ENCODE results near the gene TENM3. TPM values are rescaled to one million over a fixed set of nuclear protein-coding genes. Genes with fewer than 3 reads are reported as not detected.

The TENM3 gene
- total and polyA plus RNA-seq, 9 donors: 11.0 to 32.9 (median 23.2) TPM

DNA sequence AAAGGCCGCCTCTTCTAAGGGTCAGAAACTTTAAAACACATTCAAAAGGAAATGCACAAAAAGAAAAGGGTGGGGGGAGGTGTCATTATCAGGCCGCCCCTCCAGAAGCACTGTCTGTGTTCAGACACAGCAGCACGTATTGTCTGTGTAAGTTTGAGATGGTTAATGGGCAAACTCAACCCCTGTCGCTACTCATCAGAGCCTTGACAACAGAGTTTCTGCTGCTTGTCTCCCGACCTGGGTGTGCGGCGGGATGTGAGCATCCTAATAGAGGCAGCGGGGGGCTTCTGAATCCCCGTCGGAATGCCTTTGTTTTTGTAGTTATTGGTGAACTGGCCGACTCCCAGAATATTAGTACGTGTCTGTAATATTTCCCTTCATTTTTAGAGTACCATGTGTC is 515.1 kb downstream of the TENM3 start:
- H3K27me3 ChIP-seq (ENCODE audit: control insufficient read depth, insufficient read depth, low read length): no peaks in the 10 kb centered on the region
- WGBS (ENCODE audit: insufficient coverage): 82% methylated on average over 8 of the region's 12 CpGs
- H3K27ac ChIP-seq (ENCODE audit: low read length): no peak overlapping the region
- DNase-seq: no peak
- peaks cover 9% of the 10 kb centered on the region for H3K36me3 ChIP-seq (ENCODE audit: control insufficient read depth, insufficient read depth, low read length)
- no peaks in the 10 kb centered on the region for H3K9me3 ChIP-seq (replicated peaks; ENCODE audit: control insufficient read depth, low read depth, low read length)
- H3K4me1 ChIP-seq (ENCODE audit: control insufficient read depth, insufficient read depth, low read length): no peaks in the 10 kb centered on the region
- no peak overlapping the region for H3K4me3 ChIP-seq (ENCODE audit: low read length)

DNA sequence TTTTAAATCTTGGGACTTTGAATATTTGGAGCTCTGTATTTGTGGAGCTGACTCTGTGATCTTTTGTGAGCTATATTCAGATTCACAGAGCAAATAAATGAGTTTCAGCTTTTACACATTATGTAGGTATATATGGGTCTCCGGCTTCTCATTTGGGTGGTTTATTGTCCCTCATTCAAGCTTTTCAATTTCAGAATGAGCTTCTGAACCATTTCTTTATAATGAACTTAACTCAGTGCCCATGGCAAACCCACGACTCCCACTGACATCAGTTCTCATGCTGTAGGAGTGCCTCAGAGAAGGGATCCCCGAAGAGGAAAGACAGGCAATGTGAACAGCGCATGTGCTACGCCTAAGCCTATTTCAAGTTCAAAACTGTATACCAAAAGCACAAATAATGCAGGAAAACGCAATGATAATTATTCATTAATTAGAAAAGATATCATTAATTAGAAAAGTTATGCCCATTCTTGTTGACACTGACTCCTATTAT is 517.4 kb downstream of the TENM3 start:
- Histone ChIP-seq H3K9me3 (replicated peaks; ENCODE audit: control insufficient read depth, low read depth, low read length) (no peaks in the 10 kb centered on the region), H3K27ac (ENCODE audit: low read length) (no peak overlapping the region), H3K27me3 (ENCODE audit: control insufficient read depth, insufficient read depth, low read length) (no peaks in the 10 kb centered on the region), H3K4me3 (ENCODE audit: low read length) (no peak overlapping the region), H3K4me1 (ENCODE audit: control insufficient read depth, insufficient read depth, low read length) (no peaks in the 10 kb centered on the region), H3K36me3 (ENCODE audit: control insufficient read depth, insufficient read depth, low read length) (no peaks in the 10 kb centered on the region)
- no peak for DNase-seq
- no CpG with 5 or more reads among the region's 6 CpGs for WGBS (ENCODE audit: insufficient coverage)

DNA sequence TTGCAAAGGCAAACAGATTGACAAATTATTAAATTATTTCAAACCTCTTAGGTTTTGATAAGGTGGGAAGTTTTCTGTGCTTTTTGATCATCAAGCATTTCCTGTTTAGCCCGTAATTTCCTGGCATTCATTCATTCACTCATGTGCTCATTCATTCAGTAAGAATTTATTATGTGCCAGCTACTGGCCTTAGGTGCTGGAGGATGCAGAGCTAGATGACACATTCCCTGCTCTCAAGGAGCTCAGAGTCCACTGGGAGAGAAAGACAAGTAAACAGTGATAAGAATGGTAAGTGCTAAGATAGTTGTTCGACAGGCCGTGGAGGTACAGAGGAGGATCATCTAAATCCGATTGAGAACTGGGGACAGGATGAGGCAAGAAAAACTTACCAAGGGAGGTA is 520.9 kb downstream of the TENM3 start:
- no peak for DNase-seq
- no peaks in the 10 kb centered on the region for H3K9me3 ChIP-seq (replicated peaks; ENCODE audit: control insufficient read depth, low read depth, low read length)
- whole genome bisulfite sequencing (ENCODE audit: insufficient coverage): 77% methylated on average over 3 of the region's 4 CpGs
- peaks cover 3% of the 10 kb centered on the region for H3K4me1 ChIP-seq (ENCODE audit: control insufficient read depth, insufficient read depth, low read length)
- no peaks in the 10 kb centered on the region for H3K27me3 ChIP-seq (ENCODE audit: control insufficient read depth, insufficient read depth, low read length)
- no peaks in the 10 kb centered on the region for H3K36me3 ChIP-seq (ENCODE audit: control insufficient read depth, insufficient read depth, low read length)
- H3K27ac ChIP-seq (ENCODE audit: low read length): no peak overlapping the region
- no peak overlapping the region for H3K4me3 ChIP-seq (ENCODE audit: low read length)

DNA sequence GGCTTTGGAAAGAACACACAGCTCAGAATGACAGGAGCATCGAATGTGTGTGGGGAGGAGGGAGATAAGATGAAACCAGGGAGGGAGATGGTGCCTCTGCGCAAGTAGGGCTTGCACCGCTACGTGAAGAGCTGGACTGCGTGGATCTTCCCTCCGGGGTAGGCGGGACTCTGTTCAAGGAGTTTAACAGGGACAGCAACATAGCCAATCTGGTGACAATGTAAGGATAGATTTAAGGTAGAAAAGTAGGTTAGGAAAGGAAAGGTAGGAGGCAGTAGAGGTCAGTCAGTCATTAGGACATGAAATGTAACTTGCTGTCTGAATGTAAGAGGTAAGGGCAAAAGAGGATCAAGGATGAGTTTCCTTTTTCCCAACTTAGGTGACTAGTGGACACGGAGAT is 521.4 kb downstream of the TENM3 start:
- 92% methylated on average over 8 of the region's 8 CpGs for WGBS (ENCODE audit: insufficient coverage)
- no peaks in the 10 kb centered on the region for H3K36me3 ChIP-seq (ENCODE audit: control insufficient read depth, insufficient read depth, low read length)
- no peaks in the 10 kb centered on the region for H3K9me3 ChIP-seq (replicated peaks; ENCODE audit: control insufficient read depth, low read depth, low read length)
- H3K27ac ChIP-seq (ENCODE audit: low read length): no peak overlapping the region
- no peaks in the 10 kb centered on the region for H3K27me3 ChIP-seq (ENCODE audit: control insufficient read depth, insufficient read depth, low read length)
- no peak for DNase-seq
- H3K4me1 ChIP-seq (ENCODE audit: control insufficient read depth, insufficient read depth, low read length): peaks cover 3% of the 10 kb centered on the region
- H3K4me3 ChIP-seq (ENCODE audit: low read length): no peak overlapping the region

DNA sequence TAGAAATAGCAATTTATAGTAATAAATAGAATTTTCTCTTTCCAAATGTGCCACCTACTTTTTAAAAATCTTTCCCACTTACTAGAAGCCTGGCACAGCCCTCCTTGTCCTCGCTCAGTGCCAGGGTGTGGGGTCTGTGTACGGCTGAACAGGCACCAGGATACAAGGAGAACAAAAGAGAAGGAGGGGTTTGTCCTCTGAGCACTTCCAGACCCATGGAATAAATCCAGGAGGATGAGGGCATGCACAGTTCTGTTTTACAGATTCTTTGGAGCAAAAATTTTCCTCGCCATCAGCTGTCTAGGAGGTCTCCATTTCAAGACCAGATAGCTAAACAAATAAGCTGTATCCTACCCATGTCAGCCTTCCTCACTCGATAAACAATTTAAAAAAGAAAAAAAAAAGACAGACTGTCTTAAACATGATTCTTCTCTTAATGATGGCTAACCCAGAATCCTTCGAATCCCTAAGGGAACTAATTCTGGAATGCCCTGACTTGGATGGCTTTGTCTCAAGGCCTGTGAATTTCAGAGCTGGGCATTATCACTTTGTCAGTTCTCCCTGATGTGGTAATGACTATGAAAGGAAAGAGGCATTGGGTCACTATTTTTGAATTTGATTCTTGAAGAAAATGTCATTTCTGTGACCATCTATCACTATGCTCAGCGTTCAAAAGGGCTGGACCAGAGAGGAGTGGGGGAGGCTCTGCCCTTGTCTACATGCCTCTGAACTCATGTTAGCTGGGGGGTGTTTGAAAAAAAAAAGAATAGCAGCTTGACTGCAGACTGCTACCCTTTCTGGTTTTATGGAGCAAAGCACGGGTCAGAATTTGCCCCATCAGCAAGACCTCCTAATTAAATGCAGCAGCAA is 523.0 kb downstream of the TENM3 start:
- H3K4me3 ChIP-seq (ENCODE audit: low read length): no peak overlapping the region
- whole genome bisulfite sequencing (ENCODE audit: insufficient coverage): 53% methylated on average over 3 of the region's 7 CpGs

DNA sequence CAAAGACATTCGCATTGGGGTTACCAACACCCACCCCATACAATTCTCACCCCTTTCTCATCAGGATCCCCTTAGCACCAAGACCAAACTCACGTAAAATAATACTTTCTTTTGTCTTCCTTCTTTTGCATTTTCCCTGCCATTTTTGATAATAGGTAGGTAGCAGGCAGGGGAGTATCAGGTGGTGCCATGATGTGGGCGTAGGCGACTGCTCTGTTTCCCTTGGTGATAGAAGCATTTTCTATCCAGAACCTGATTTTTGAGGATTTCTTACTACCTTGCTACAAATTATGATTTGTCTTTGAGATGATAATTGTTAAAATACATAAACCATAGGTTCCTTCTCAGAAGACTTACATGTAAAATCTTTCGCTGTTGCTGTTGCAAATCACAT is 523.7 kb downstream of the TENM3 start:
- WGBS (ENCODE audit: insufficient coverage): 92% methylated on average over 2 of the region's 5 CpGs
- Histone ChIP-seq H3K4me1 (ENCODE audit: control insufficient read depth, insufficient read depth, low read length) (peaks cover 3% of the 10 kb centered on the region), H3K27ac (ENCODE audit: low read length) (no peak overlapping the region), H3K9me3 (replicated peaks; ENCODE audit: control insufficient read depth, low read depth, low read length) (no peaks in the 10 kb centered on the region), H3K27me3 (ENCODE audit: control insufficient read depth, insufficient read depth, low read length) (no peaks in the 10 kb centered on the region), H3K36me3 (ENCODE audit: control insufficient read depth, insufficient read depth, low read length) (no peaks in the 10 kb centered on the region), H3K4me3 (ENCODE audit: low read length) (no peak overlapping the region)
- DNase-seq: no peak

More for the DNA sequence above, 523.0 kb downstream of the TENM3 start:
- H3K9me3 ChIP-seq (replicated peaks; ENCODE audit: control insufficient read depth, low read depth, low read length): no peaks in the 10 kb centered on the region
- DNase-seq: peak; percentile 25
- H3K36me3 ChIP-seq (ENCODE audit: control insufficient read depth, insufficient read depth, low read length): no peaks in the 10 kb centered on the region
- H3K27ac ChIP-seq (ENCODE audit: low read length): no peak overlapping the region
- peaks cover 3% of the 10 kb centered on the region for H3K4me1 ChIP-seq (ENCODE audit: control insufficient read depth, insufficient read depth, low read length)
- no peaks in the 10 kb centered on the region for H3K27me3 ChIP-seq (ENCODE audit: control insufficient read depth, insufficient read depth, low read length)

DNA sequence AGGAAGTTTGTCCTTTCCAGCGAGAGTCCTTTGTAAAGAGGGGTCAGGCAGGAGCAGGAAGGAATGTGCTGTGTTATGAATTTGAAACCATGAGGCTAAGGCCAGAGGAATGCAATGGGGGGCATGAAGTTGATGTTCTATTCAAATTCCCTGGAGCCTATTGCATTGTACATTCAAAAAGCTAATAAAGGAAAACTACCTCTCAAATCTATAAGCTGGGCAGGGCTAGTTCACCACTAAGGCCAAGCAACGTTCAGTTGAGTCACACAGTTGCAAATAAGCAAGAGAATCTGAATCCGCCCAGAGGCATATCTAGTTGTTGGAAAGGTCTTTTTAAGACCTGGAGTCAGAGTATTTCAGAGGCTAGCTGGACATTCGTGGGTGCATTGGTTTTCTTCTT is 525.6 kb downstream of the TENM3 start:
- WGBS (ENCODE audit: insufficient coverage): no CpG with 5 or more reads among the region's 4 CpGs
- H3K36me3 ChIP-seq (ENCODE audit: control insufficient read depth, insufficient read depth, low read length): peaks cover 2% of the 10 kb centered on the region
- no peak overlapping the region for H3K27ac ChIP-seq (ENCODE audit: low read length)
- H3K27me3 ChIP-seq (ENCODE audit: control insufficient read depth, insufficient read depth, low read length): no peaks in the 10 kb centered on the region
- no peaks in the 10 kb centered on the region for H3K9me3 ChIP-seq (replicated peaks; ENCODE audit: control insufficient read depth, low read depth, low read length)
- peaks cover 3% of the 10 kb centered on the region for H3K4me1 ChIP-seq (ENCODE audit: control insufficient read depth, insufficient read depth, low read length)
- H3K4me3 ChIP-seq (ENCODE audit: low read length): no peak overlapping the region
- DNase-seq: no peak

DNA sequence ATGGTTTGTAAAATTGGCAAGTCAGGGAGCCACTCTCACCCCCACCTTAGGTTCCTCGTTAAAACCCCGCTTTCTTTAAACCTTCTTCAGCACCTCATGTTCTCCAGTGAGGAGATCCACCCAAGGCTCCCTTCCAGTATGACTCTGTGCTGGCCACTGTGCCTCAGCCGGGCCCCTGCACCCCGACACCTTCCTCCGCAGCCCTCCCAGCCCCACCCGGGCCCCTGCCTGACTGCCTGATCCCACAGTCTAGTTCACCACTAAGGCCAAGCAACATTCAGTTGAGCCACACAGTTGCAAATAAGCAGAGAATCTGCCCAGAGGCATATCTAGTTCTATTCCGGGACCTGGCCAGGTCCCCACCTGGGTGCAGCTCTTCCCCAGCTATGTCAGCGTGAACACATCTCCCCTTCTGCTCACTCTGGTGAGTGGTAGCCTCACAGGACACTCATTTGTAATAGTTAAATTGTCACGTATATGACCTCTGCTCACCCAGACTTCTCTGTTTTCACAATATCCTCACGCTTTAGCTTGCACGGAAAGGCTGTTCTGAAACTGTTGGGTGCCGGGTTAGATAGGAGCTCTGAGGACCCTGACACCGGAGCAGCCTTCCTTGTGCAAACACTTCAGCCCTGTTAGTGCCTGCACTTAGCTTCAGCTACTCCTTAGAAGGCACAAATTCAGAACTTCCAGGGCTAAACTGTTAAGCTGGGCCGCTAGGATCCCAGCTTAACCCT is 527.2 kb downstream of the TENM3 start:
- WGBS (ENCODE audit: insufficient coverage): 85% methylated on average over 10 of the region's 14 CpGs
- DNase-seq: no peak
- peaks cover 9% of the 10 kb centered on the region for H3K36me3 ChIP-seq (ENCODE audit: control insufficient read depth, insufficient read depth, low read length)

DNA sequence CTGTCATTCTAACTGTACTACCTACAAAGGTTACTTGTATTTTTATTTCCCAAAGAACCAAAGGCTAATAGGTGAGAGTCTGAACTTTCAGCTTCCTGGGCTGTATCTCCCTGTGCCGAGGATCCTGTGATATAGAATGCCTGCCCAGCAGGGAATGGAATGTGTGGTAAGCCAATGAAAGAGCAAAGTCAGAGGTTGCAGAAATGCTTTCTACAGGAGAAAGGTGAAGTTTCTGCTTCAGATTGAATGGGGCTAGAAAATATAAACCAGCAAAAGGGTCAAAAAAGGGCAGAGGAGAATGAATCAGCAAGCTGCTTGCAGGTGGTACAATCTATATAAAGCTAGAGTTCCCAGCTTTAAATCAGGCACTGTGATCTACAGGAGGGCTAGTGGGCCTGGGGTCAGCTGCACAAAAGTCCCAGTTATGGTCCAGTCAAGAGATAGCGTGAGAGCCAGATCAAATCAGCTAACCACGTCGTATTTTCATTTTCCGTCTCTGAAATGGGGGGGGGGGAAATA is 527.9 kb downstream of the TENM3 start:
- Histone ChIP-seq H3K9me3 (replicated peaks; ENCODE audit: control insufficient read depth, low read depth, low read length) (no peaks in the 10 kb centered on the region), H3K27me3 (ENCODE audit: control insufficient read depth, insufficient read depth, low read length) (no peaks in the 10 kb centered on the region), H3K4me3 (ENCODE audit: low read length) (no peak overlapping the region), H3K4me1 (ENCODE audit: control insufficient read depth, insufficient read depth, low read length) (peaks cover under 1% of the 10 kb centered on the region), H3K36me3 (ENCODE audit: control insufficient read depth, insufficient read depth, low read length) (peaks cover 11% of the 10 kb centered on the region), H3K27ac (ENCODE audit: low read length) (no peak overlapping the region)
- no peak for DNase-seq
- 55% methylated on average over 1 of the region's 5 CpGs for WGBS (ENCODE audit: insufficient coverage)

More for the DNA sequence above, 527.2 kb downstream of the TENM3 start:
- no peak overlapping the region for H3K4me3 ChIP-seq (ENCODE audit: low read length)
- no peaks in the 10 kb centered on the region for H3K27me3 ChIP-seq (ENCODE audit: control insufficient read depth, insufficient read depth, low read length)
- peaks cover 3% of the 10 kb centered on the region for H3K4me1 ChIP-seq (ENCODE audit: control insufficient read depth, insufficient read depth, low read length)
- H3K27ac ChIP-seq (ENCODE audit: low read length): no peak overlapping the region
- H3K9me3 ChIP-seq (replicated peaks; ENCODE audit: control insufficient read depth, low read depth, low read length): no peaks in the 10 kb centered on the region

DNA sequence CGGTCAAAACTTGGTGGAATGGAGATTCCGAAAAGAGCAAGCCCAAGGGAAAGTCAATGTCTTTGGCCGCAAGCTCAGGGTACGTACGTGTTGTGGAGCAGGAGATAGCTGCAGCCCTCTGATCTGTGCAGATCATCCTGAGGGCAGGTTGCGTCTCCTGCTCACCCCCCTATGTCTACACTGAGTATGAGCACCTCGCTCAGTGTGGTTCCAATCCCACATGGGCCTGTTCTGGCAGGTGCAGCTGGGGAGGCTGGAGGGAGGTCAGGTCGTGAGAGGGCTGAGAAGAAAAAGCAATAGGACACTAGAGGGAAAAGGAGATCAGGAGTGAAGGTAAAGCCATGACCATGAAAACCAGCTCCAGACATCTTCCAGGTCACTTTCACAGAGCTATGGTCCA is 531.9 kb downstream of the TENM3 start:
- 83% methylated on average over 4 of the region's 8 CpGs for WGBS (ENCODE audit: insufficient coverage)
- Histone ChIP-seq H3K4me3 (ENCODE audit: low read length) (no peak overlapping the region), H3K27me3 (ENCODE audit: control insufficient read depth, insufficient read depth, low read length) (no peaks in the 10 kb centered on the region), H3K36me3 (ENCODE audit: control insufficient read depth, insufficient read depth, low read length) (peaks cover 11% of the 10 kb centered on the region), H3K9me3 (replicated peaks; ENCODE audit: control insufficient read depth, low read depth, low read length) (no peaks in the 10 kb centered on the region), H3K4me1 (ENCODE audit: control insufficient read depth, insufficient read depth, low read length) (no peaks in the 10 kb centered on the region), H3K27ac (ENCODE audit: low read length) (no peak overlapping the region)
- DNase-seq: no peak

Data from muscle of leg (tissue), 11 donors.